ENCODE data around the gene LHX3. TPM values are rescaled to one million over a fixed set of nuclear protein-coding genes. Genes with fewer than 3 reads are reported as not detected.

The LHX3 gene
- polyA plus RNA-seq, 1 donor from 2014 or later: not detected

- no peaks in the 10 kb centered on the region for H3K27me3 ChIP-seq (ENCODE audit: insufficient read depth, low read depth, low read length)
- H3K4me2 ChIP-seq (ENCODE audit: low read length): no peak overlapping the region
- no peak overlapping the region for H3K27ac ChIP-seq (ENCODE audit: low read length)
- H3K36me3 ChIP-seq (ENCODE audit: insufficient read depth, low read length): no peaks in the 10 kb centered on the region
- H4K20me1 ChIP-seq (ENCODE audit: insufficient read depth): no peaks in the 10 kb centered on the region
- no peak overlapping the region for H3K4me3 ChIP-seq (ENCODE audit: low read length)
- H3F3A ChIP-seq (ENCODE audit: insufficient read depth, low read length, poor library complexity, severe bottlenecking): no peaks in the 10 kb centered on the region
- no peaks in the 10 kb centered on the region for H3K9me2 ChIP-seq (ENCODE audit: insufficient read depth, low read length)
- no peaks in the 10 kb centered on the region for H3K9me3 ChIP-seq (ENCODE audit: low read length)
- no peaks in the 10 kb centered on the region for H3K79me2 ChIP-seq (replicated peaks; ENCODE audit: insufficient read depth, low read length)
- H2AFZ ChIP-seq (ENCODE audit: low read depth, low read length): no peak overlapping the region
- no peak for TF ChIP-seq TAF1 (IDR thresholded peaks at IDR 0.05; ENCODE audit: low read depth)
- no peak for TF ChIP-seq CTCF (IDR thresholded peaks at IDR 0.05; ENCODE audit: poor library complexity, severe bottlenecking)
- no peak for TF ChIP-seq RAD21 (conservative IDR thresholded peaks at IDR 0.05)
- no peak for TF ChIP-seq EZH2 (IDR thresholded peaks at IDR 0.05; ENCODE audit: borderline replicate concordance, insufficient read depth, low read length, poor library complexity, severe bottlenecking)
- TF ChIP-seq EP300 (conservative IDR thresholded peaks at IDR 0.05; ENCODE audit: poor library complexity, severe bottlenecking): no peak
- no peak for TF ChIP-seq POLR2AphosphoS5 (IDR thresholded peaks at IDR 0.05)
- TF ChIP-seq SMC3 (conservative IDR thresholded peaks at IDR 0.05; ENCODE audit: poor library complexity): no peak
- no peak for TF ChIP-seq MXI1 (conservative IDR thresholded peaks at IDR 0.05; ENCODE audit: poor library complexity, severe bottlenecking)
- no peak for TF ChIP-seq REST (IDR thresholded peaks at IDR 0.05; ENCODE audit: borderline replicate concordance)
- no peak overlapping the region for H3K9ac ChIP-seq (ENCODE audit: low read length)
Observed at GRCh38 chr9:136228107-136228875, 23.4 kb upstream of the LHX3 start.

- Histone ChIP-seq H3K36me3 (ENCODE audit: insufficient read depth, low read length) (no peaks in the 10 kb centered on the region), H3K9ac (ENCODE audit: low read length) (no peak overlapping the region), H3K27me3 (ENCODE audit: insufficient read depth, low read depth, low read length) (no peaks in the 10 kb centered on the region), H3F3A (ENCODE audit: insufficient read depth, low read length, poor library complexity, severe bottlenecking) (no peaks in the 10 kb centered on the region), H3K79me2 (replicated peaks; ENCODE audit: insufficient read depth, low read length) (no peaks in the 10 kb centered on the region), H3K4me2 (ENCODE audit: low read length) (no peak overlapping the region), H3K9me3 (ENCODE audit: low read length) (no peaks in the 10 kb centered on the region), H3K27ac (ENCODE audit: low read length) (no peak overlapping the region), H3K4me3 (ENCODE audit: low read length) (no peak overlapping the region), H2AFZ (ENCODE audit: low read depth, low read length) (no peak overlapping the region), H4K20me1 (ENCODE audit: insufficient read depth) (no peaks in the 10 kb centered on the region), H3K9me2 (ENCODE audit: insufficient read depth, low read length) (no peaks in the 10 kb centered on the region)
- TF ChIP-seq REST (IDR thresholded peaks at IDR 0.05; ENCODE audit: borderline replicate concordance) (no peak), SMC3 (conservative IDR thresholded peaks at IDR 0.05; ENCODE audit: poor library complexity) (no peak), EZH2 (IDR thresholded peaks at IDR 0.05; ENCODE audit: borderline replicate concordance, insufficient read depth, low read length, poor library complexity, severe bottlenecking) (no peak), TAF1 (IDR thresholded peaks at IDR 0.05; ENCODE audit: low read depth) (no peak), MXI1 (conservative IDR thresholded peaks at IDR 0.05; ENCODE audit: poor library complexity, severe bottlenecking) (no peak), POLR2AphosphoS5 (IDR thresholded peaks at IDR 0.05) (no peak), EP300 (conservative IDR thresholded peaks at IDR 0.05; ENCODE audit: poor library complexity, severe bottlenecking) (no peak), CTCF (IDR thresholded peaks at IDR 0.05; ENCODE audit: poor library complexity, severe bottlenecking) (no peak), RAD21 (conservative IDR thresholded peaks at IDR 0.05) (no peak)
Observed at GRCh38 chr9:136226680-136227407, 21.9 kb upstream of the LHX3 start.
